Measurements from ENCODE around the gene MAS1L. TPM values are rescaled to one million over a fixed set of nuclear protein-coding genes. Genes with fewer than 3 reads are reported as not detected.

Gene MAS1L
- total RNA-seq, 1 donor: not detected

GRCh38 chr6:29520232-29520631, 32.5 kb upstream of the MAS1L start:
- H3K4me1 ChIP-seq (ENCODE audit: insufficient read depth, low read length): no peaks in the 10 kb centered on the region
- H3K27me3 ChIP-seq (ENCODE audit: insufficient read depth, low read length): no peaks in the 10 kb centered on the region
- H3K4me3 ChIP-seq (ENCODE audit: low read length): no peak overlapping the region
- no peaks in the 10 kb centered on the region for H3K9me3 ChIP-seq (ENCODE audit: low read depth, low read length)

GRCh38 chr6:29519291-29520010, 31.7 kb upstream of the MAS1L start:
- Histone ChIP-seq H3K9me3 (ENCODE audit: low read depth, low read length) (no peaks in the 10 kb centered on the region), H3K4me3 (ENCODE audit: low read length) (no peak overlapping the region), H3K27me3 (ENCODE audit: insufficient read depth, low read length) (no peaks in the 10 kb centered on the region), H3K4me1 (ENCODE audit: insufficient read depth, low read length) (no peaks in the 10 kb centered on the region)

GRCh38 chr6:29517728-29518440, 30.1 kb upstream of the MAS1L start:
- Histone ChIP-seq H3K9me3 (ENCODE audit: low read depth, low read length) (no peaks in the 10 kb centered on the region), H3K27me3 (ENCODE audit: insufficient read depth, low read length) (no peaks in the 10 kb centered on the region), H3K4me1 (ENCODE audit: insufficient read depth, low read length) (no peaks in the 10 kb centered on the region), H3K4me3 (ENCODE audit: low read length) (no peak overlapping the region)

- Histone ChIP-seq H3K9me3 (ENCODE audit: low read depth, low read length) (no peaks in the 10 kb centered on the region), H3K4me1 (ENCODE audit: insufficient read depth, low read length) (no peaks in the 10 kb centered on the region), H3K27me3 (ENCODE audit: insufficient read depth, low read length) (no peaks in the 10 kb centered on the region), H3K4me3 (ENCODE audit: low read length) (no peak overlapping the region)
Observed at GRCh38 chr6:29517245-29517644, 29.5 kb upstream of the MAS1L start.

GRCh38 chr6:29516108-29516507, 28.4 kb upstream of the MAS1L start:
- Histone ChIP-seq H3K4me1 (ENCODE audit: insufficient read depth, low read length) (no peaks in the 10 kb centered on the region), H3K4me3 (ENCODE audit: low read length) (no peak overlapping the region), H3K9me3 (ENCODE audit: low read depth, low read length) (no peaks in the 10 kb centered on the region), H3K27me3 (ENCODE audit: insufficient read depth, low read length) (no peaks in the 10 kb centered on the region)

GRCh38 chr6:29510746-29511300, 23.1 kb upstream of the MAS1L start:
- no peak overlapping the region for H3K4me3 ChIP-seq (ENCODE audit: low read length)
- no peaks in the 10 kb centered on the region for H3K4me1 ChIP-seq (ENCODE audit: insufficient read depth, low read length)
- no peaks in the 10 kb centered on the region for H3K9me3 ChIP-seq (ENCODE audit: low read depth, low read length)
- no peaks in the 10 kb centered on the region for H3K27me3 ChIP-seq (ENCODE audit: insufficient read depth, low read length)

GRCh38 chr6:29510202-29510601, 22.4 kb upstream of the MAS1L start:
- Histone ChIP-seq H3K4me1 (ENCODE audit: insufficient read depth, low read length) (no peaks in the 10 kb centered on the region), H3K27me3 (ENCODE audit: insufficient read depth, low read length) (no peaks in the 10 kb centered on the region), H3K9me3 (ENCODE audit: low read depth, low read length) (no peaks in the 10 kb centered on the region), H3K4me3 (ENCODE audit: low read length) (no peak overlapping the region)

GRCh38 chr6:29509711-29510110, 22.0 kb upstream of the MAS1L start:
- H3K4me1 ChIP-seq (ENCODE audit: insufficient read depth, low read length): no peaks in the 10 kb centered on the region
- H3K4me3 ChIP-seq (ENCODE audit: low read length): no peak overlapping the region

GRCh38 chr6:29509239-29509638, 21.5 kb upstream of the MAS1L start:
- no peaks in the 10 kb centered on the region for H3K9me3 ChIP-seq (ENCODE audit: low read depth, low read length)
- H3K27me3 ChIP-seq (ENCODE audit: insufficient read depth, low read length): no peaks in the 10 kb centered on the region
- no peak overlapping the region for H3K4me3 ChIP-seq (ENCODE audit: low read length)
- H3K4me1 ChIP-seq (ENCODE audit: insufficient read depth, low read length): no peaks in the 10 kb centered on the region

More at GRCh38 chr6:29509711-29510110, 22.0 kb upstream of the MAS1L start:
- Histone ChIP-seq H3K27me3 (ENCODE audit: insufficient read depth, low read length) (no peaks in the 10 kb centered on the region), H3K9me3 (ENCODE audit: low read depth, low read length) (no peaks in the 10 kb centered on the region)

GRCh38 chr6:29507319-29507718, 19.6 kb upstream of the MAS1L start:
- Histone ChIP-seq H3K4me1 (ENCODE audit: insufficient read depth, low read length) (no peaks in the 10 kb centered on the region), H3K9me3 (ENCODE audit: low read depth, low read length) (no peaks in the 10 kb centered on the region), H3K4me3 (ENCODE audit: low read length) (no peak overlapping the region), H3K27me3 (ENCODE audit: insufficient read depth, low read length) (no peaks in the 10 kb centered on the region)

- H3K4me1 ChIP-seq (ENCODE audit: insufficient read depth, low read length): no peaks in the 10 kb centered on the region
- no peak overlapping the region for H3K4me3 ChIP-seq (ENCODE audit: low read length)
- no peaks in the 10 kb centered on the region for H3K9me3 ChIP-seq (ENCODE audit: low read depth, low read length)
- no peaks in the 10 kb centered on the region for H3K27me3 ChIP-seq (ENCODE audit: insufficient read depth, low read length)
Observed at GRCh38 chr6:29506446-29507067, 18.8 kb upstream of the MAS1L start.

GRCh38 chr6:29505808-29506207, 18.1 kb upstream of the MAS1L start:
- H3K27me3 ChIP-seq (ENCODE audit: insufficient read depth, low read length): no peaks in the 10 kb centered on the region
- H3K4me1 ChIP-seq (ENCODE audit: insufficient read depth, low read length): no peaks in the 10 kb centered on the region
- H3K4me3 ChIP-seq (ENCODE audit: low read length): no peak overlapping the region
- H3K9me3 ChIP-seq (ENCODE audit: low read depth, low read length): no peaks in the 10 kb centered on the region

GRCh38 chr6:29504961-29505360, 17.2 kb upstream of the MAS1L start:
- Histone ChIP-seq H3K27me3 (ENCODE audit: insufficient read depth, low read length) (peaks cover 3% of the 10 kb centered on the region), H3K4me3 (ENCODE audit: low read length) (no peak overlapping the region), H3K4me1 (ENCODE audit: insufficient read depth, low read length) (no peaks in the 10 kb centered on the region), H3K9me3 (ENCODE audit: low read depth, low read length) (no peaks in the 10 kb centered on the region)

GRCh38 chr6:29502597-29502996, 14.8 kb upstream of the MAS1L start:
- no peaks in the 10 kb centered on the region for H3K4me1 ChIP-seq (ENCODE audit: insufficient read depth, low read length)
- no peak overlapping the region for H3K4me3 ChIP-seq (ENCODE audit: low read length)
- no peaks in the 10 kb centered on the region for H3K9me3 ChIP-seq (ENCODE audit: low read depth, low read length)
- peaks cover 3% of the 10 kb centered on the region for H3K27me3 ChIP-seq (ENCODE audit: insufficient read depth, low read length)

- H3K27me3 ChIP-seq (ENCODE audit: insufficient read depth, low read length): peaks cover 3% of the 10 kb centered on the region
- no peak overlapping the region for H3K4me3 ChIP-seq (ENCODE audit: low read length)
- H3K4me1 ChIP-seq (ENCODE audit: insufficient read depth, low read length): no peaks in the 10 kb centered on the region
- H3K9me3 ChIP-seq (ENCODE audit: low read depth, low read length): no peaks in the 10 kb centered on the region
Observed at GRCh38 chr6:29502181-29502580, 14.4 kb upstream of the MAS1L start.

Measured in mononuclear cell (primary cell).